H1 (cell line): Measurements from ENCODE around the gene SIGLECL1.

Experiments
- EP300 ChIP-seq, 2 experiments: IDR thresholded peaks; 1 replicate in 1 of 2; 2 replicates in 1 of 2; pipeline ENCODE4 v1.6.1; 2011 to 2012; ENCODE audit warnings: low read depth in 2 of 2, low read length in 2 of 2, mild to moderate bottlenecking in 2 of 2, borderline replicate concordance in 1 of 2, inconsistent platforms in 1 of 2, moderate library complexity in 1 of 2
- HDAC6 ChIP-seq: IDR thresholded peaks from one replicate; pipeline ENCODE4 v1.7.1; 2012; ENCODE audit warnings: low read depth, mild to moderate bottlenecking, inconsistent platforms, low read length, moderate library complexity
- JUND ChIP-seq: IDR thresholded peaks from 2 replicates; pipeline ENCODE4 v1.6.1; 2011; ENCODE audit warnings: mild to moderate bottlenecking, improper control_type of control experiment, low read length
- POLR2A ChIP-seq, 2 experiments: IDR thresholded peaks; 1 replicate in 1 of 2; 2 replicates in 1 of 2; pipeline ENCODE4 v1.6.1; 2011; ENCODE audit warnings: low read depth in 2 of 2, low read length in 2 of 2, mild to moderate bottlenecking in 2 of 2; ENCODE audit errors: control extremely low read depth in 1 of 2
- POLR2AphosphoS5 ChIP-seq: IDR thresholded peaks from 2 replicates; pipeline ENCODE4 v1.6.1; 2011; ENCODE audit warnings: low read depth, low read length
- TF ChIP-seq, protein P1 (sequence below): IDR thresholded peaks from 2 replicates; pipeline ENCODE4 v1.6.1; 2012; ENCODE audit warnings: low read length, inconsistent platforms
- TF ChIP-seq, protein P2 (sequence below), 3 experiments: IDR thresholded peaks; 1 replicate in 2 of 3; 2 replicates in 1 of 3; pipeline versions ENCODE4 v1.5.1 to v1.6.1; 2011; ENCODE audit warnings: low read length in 3 of 3, mild to moderate bottlenecking in 3 of 3, inconsistent platforms in 2 of 3, low read depth in 1 of 3, moderate library complexity in 1 of 3; ENCODE audit not compliant: insufficient read depth in 1 of 3; ENCODE audit errors: control extremely low read depth in 1 of 3
- TF ChIP-seq, protein P3 (sequence below): IDR thresholded peaks from 2 replicates; pipeline ENCODE4 v1.6.1; 2012; ENCODE audit warnings: inconsistent platforms

DNA sequence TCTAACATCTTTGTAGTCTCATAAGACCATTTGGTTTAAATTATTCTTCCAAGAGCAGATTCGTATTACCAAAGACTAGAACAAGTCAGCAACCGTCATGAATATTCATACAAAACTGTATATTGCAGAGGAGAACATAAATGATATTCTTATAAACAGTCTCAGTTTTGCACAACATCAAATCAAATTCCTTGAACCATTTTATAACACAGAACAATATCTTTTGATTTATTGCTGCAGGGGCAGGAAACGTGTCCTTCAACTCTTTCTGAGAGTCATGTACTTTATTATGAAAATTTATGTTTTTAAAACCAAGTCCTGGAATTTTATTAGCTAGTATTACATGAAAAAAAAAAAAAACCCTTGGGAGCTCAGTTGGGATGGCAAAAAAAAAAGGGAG lies 26.2 kb downstream of the SIGLECL1 start:
- TF ChIP-seq POLR2A (IDR thresholded peaks at IDR 0.05; ENCODE audit: control extremely low read depth in 1 of 2, low read depth in 2 of 2, low read length in 2 of 2) (no peak), POLR2AphosphoS5 (no peak), HDAC6 (no peak), EP300 (IDR thresholded peaks at IDR 0.05; ENCODE audit: borderline replicate concordance in 1 of 2, low read depth in 2 of 2, low read length in 2 of 2) (no peak), JUND (no peak)
- TF ChIP-seq, protein P1, sequence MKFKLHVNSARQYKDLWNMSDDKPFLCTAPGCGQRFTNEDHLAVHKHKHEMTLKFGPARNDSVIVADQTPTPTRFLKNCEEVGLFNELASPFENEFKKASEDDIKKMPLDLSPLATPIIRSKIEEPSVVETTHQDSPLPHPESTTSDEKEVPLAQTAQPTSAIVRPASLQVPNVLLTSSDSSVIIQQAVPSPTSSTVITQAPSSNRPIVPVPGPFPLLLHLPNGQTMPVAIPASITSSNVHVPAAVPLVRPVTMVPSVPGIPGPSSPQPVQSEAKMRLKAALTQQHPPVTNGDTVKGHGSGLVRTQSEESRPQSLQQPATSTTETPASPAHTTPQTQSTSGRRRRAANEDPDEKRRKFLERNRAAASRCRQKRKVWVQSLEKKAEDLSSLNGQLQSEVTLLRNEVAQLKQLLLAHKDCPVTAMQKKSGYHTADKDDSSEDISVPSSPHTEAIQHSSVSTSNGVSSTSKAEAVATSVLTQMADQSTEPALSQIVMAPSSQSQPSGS, result no peak
- TF ChIP-seq, protein P2, sequence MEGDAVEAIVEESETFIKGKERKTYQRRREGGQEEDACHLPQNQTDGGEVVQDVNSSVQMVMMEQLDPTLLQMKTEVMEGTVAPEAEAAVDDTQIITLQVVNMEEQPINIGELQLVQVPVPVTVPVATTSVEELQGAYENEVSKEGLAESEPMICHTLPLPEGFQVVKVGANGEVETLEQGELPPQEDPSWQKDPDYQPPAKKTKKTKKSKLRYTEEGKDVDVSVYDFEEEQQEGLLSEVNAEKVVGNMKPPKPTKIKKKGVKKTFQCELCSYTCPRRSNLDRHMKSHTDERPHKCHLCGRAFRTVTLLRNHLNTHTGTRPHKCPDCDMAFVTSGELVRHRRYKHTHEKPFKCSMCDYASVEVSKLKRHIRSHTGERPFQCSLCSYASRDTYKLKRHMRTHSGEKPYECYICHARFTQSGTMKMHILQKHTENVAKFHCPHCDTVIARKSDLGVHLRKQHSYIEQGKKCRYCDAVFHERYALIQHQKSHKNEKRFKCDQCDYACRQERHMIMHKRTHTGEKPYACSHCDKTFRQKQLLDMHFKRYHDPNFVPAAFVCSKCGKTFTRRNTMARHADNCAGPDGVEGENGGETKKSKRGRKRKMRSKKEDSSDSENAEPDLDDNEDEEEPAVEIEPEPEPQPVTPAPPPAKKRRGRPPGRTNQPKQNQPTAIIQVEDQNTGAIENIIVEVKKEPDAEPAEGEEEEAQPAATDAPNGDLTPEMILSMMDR (IDR thresholded peaks at IDR 0.05; ENCODE audit: control extremely low read depth in 1 of 3, insufficient read depth in 1 of 3, low read depth in 1 of 3, low read length in 3 of 3), result no peak
- TF ChIP-seq, protein P3, sequence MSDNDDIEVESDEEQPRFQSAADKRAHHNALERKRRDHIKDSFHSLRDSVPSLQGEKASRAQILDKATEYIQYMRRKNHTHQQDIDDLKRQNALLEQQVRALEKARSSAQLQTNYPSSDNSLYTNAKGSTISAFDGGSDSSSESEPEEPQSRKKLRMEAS, result no peak
